Measurements from ENCODE around the gene CRYBB2.
"Not testable (repeated sequence)": the region's sequence is repeated elsewhere in the genome, so short reads cannot be mapped to it uniquely, and the experiment has no call there.

Gene CRYBB2

GRCh38 chr22:25200967-25201366, 18.5 kb upstream of the CRYBB2 start:
- no peak for DNase-seq

- DNase-seq = no peak
Observed at GRCh38 chr22:25201557-25202273, 17.7 kb upstream of the CRYBB2 start.

GRCh38 chr22:25202290-25202921, 17.0 kb upstream of the CRYBB2 start:
- peak; percentile 90 for DNase-seq

- DNase-seq = no peak
Observed at GRCh38 chr22:25203082-25203481, 16.4 kb upstream of the CRYBB2 start.

GRCh38 chr22:25204547-25204946, 14.9 kb upstream of the CRYBB2 start:
- not testable (repeated sequence) for DNase-seq

- no peak for DNase-seq
Observed at GRCh38 chr22:25205847-25206246, 13.6 kb upstream of the CRYBB2 start.

- DNase-seq = no peak
Observed at GRCh38 chr22:25206998-25207397, 12.4 kb upstream of the CRYBB2 start.

GRCh38 chr22:25207553-25208157, 11.8 kb upstream of the CRYBB2 start:
- no peak for DNase-seq

GRCh38 chr22:25208328-25208727, 11.1 kb upstream of the CRYBB2 start:
- DNase-seq = no peak

GRCh38 chr22:25208743-25209505, 10.5 kb upstream of the CRYBB2 start:
- DNase-seq = no peak

- DNase-seq = no peak
Observed at GRCh38 chr22:25210793-25211192, 8.6 kb upstream of the CRYBB2 start.

- no peak for DNase-seq
Observed at GRCh38 chr22:25212337-25212736, 7.1 kb upstream of the CRYBB2 start.

- no peak for DNase-seq
Observed at GRCh38 chr22:25213221-25213620, 6.2 kb upstream of the CRYBB2 start.

- DNase-seq = no peak
Observed at GRCh38 chr22:25216230-25216629, 3.2 kb upstream of the CRYBB2 start.

- no peak for DNase-seq
Observed at GRCh38 chr22:25219948-25220442, 556 bp downstream of the CRYBB2 start.

GRCh38 chr22:25221790-25222189, 2.4 kb downstream of the CRYBB2 start:
- no peak for DNase-seq

GRCh38 chr22:25223269-25223850, 3.9 kb downstream of the CRYBB2 start:
- DNase-seq = peak; percentile 5

- DNase-seq = no peak
Observed at GRCh38 chr22:25228822-25229221, 9.4 kb downstream of the CRYBB2 start.

- DNase-seq = not testable (repeated sequence)
Observed at GRCh38 chr22:25230760-25231159, 11.3 kb downstream of the CRYBB2 start.

GRCh38 chr22:25232301-25232700, 12.9 kb downstream of the CRYBB2 start:
- no peak for DNase-seq

GRCh38 chr22:25233706-25234105, 14.3 kb downstream of the CRYBB2 start:
- not testable (repeated sequence) for DNase-seq

GRCh38 chr22:25235547-25236290, 16.3 kb downstream of the CRYBB2 start:
- peak; percentile 94 for DNase-seq
